GM20000 (cell line): ENCODE data around the gene SYCP2.

Experiments
- DNase-seq: peaks from one replicate; pipeline ENCODE4 v3.0.0; 2012; ENCODE audit warnings: low spot score
- TF ChIP-seq, protein P1 (sequence below): IDR thresholded peaks from 2 replicates; pipeline ENCODE4 v1.5.1; 2012; ENCODE audit warnings: mild to moderate bottlenecking, control low read depth; ENCODE audit errors: extremely low read depth, missing control alignments

Gene SYCP2, protein sequence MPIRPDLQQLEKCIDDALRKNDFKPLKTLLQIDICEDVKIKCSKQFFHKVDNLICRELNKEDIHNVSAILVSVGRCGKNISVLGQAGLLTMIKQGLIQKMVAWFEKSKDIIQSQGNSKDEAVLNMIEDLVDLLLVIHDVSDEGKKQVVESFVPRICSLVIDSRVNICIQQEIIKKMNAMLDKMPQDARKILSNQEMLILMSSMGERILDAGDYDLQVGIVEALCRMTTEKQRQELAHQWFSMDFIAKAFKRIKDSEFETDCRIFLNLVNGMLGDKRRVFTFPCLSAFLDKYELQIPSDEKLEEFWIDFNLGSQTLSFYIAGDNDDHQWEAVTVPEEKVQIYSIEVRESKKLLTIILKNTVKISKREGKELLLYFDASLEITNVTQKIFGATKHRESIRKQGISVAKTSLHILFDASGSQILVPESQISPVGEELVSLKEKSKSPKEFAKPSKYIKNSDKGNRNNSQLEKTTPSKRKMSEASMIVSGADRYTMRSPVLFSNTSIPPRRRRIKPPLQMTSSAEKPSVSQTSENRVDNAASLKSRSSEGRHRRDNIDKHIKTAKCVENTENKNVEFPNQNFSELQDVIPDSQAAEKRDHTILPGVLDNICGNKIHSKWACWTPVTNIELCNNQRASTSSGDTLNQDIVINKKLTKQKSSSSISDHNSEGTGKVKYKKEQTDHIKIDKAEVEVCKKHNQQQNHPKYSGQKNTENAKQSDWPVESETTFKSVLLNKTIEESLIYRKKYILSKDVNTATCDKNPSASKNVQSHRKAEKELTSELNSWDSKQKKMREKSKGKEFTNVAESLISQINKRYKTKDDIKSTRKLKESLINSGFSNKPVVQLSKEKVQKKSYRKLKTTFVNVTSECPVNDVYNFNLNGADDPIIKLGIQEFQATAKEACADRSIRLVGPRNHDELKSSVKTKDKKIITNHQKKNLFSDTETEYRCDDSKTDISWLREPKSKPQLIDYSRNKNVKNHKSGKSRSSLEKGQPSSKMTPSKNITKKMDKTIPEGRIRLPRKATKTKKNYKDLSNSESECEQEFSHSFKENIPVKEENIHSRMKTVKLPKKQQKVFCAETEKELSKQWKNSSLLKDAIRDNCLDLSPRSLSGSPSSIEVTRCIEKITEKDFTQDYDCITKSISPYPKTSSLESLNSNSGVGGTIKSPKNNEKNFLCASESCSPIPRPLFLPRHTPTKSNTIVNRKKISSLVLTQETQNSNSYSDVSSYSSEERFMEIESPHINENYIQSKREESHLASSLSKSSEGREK (N-terminal part only)

DNA sequence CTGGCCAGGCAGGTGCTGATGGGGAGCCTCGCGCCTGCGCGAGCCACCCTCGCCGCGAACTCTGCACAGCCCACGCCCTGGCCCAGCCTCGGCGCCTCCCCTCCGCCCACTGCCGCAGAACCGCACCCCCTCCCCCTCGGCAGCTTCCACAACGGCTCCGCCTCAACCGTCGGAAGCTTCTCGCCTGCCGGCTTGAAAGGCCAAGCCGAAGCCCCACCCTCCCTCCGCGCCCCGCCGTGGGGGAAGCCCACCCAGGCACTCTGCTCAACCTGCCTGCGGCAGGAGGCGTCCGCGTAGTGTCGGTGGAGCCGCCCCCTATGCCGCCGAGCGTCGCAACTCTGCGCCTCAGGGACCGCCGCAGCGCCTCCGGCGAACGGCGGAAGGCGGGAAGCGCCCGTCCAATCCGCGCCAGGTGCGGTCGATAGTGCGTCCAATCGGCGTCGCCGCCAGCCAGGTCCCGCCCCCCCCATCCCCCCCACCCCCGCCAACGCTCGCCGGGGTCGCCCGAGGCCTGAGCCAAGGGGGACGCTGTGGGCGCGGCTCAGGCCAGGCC lies at the start of gene SYCP2:
TSS of gene SYCP2 (minus strand) at position 342 of the 553 bp plus-strand sequence. CDS start 11,224 bp downstream, outside the sequence.
- TF ChIP-seq, protein P1, sequence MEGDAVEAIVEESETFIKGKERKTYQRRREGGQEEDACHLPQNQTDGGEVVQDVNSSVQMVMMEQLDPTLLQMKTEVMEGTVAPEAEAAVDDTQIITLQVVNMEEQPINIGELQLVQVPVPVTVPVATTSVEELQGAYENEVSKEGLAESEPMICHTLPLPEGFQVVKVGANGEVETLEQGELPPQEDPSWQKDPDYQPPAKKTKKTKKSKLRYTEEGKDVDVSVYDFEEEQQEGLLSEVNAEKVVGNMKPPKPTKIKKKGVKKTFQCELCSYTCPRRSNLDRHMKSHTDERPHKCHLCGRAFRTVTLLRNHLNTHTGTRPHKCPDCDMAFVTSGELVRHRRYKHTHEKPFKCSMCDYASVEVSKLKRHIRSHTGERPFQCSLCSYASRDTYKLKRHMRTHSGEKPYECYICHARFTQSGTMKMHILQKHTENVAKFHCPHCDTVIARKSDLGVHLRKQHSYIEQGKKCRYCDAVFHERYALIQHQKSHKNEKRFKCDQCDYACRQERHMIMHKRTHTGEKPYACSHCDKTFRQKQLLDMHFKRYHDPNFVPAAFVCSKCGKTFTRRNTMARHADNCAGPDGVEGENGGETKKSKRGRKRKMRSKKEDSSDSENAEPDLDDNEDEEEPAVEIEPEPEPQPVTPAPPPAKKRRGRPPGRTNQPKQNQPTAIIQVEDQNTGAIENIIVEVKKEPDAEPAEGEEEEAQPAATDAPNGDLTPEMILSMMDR: no peak

DNA sequence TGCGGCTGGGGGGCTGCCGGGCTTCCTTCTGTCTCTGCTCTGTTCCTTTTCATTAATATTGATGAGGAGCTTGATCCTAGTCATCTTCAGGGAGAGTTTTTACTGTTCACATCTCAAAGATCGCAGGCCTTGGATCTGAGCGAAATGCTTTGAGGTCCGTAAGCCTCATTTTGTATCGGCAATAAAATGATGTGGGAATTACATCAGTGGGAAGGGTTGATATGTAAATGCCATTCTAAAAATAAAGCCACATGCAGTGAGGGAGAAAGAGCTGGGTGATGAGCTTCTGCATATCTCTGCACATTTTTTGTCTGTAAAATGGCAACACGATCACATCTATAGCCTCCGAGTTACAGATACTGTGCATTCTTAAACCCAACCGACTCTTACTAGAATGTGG lies 49.6 kb upstream of the SYCP2 start:
- DNase-seq: no peak
- TF ChIP-seq, protein P1: no peak

More for the DNA sequence above, at the start of gene SYCP2:
- DNase-seq: peak; percentile 91

DNA sequence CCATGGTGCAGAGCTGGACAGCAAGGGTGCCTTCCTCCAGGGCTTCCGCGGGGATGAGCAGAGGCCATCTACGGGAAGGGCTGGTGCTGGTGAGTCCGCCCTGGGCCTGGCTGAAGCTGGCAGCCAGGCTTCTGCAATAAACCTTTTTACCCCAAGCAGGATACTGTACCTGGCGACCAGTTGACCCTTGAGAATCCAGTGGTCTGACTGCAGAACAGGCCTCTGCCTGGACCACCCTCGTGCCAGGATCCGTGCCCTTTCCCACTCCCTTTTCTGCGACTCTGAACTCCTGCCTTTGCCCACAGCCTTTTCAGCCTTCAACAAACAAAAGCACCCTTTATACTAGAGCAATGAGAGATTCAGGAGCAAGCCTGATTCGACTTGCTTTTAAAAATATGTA lies 43.6 kb upstream of the SYCP2 start:
- TF ChIP-seq, protein P1: no peak
- DNase-seq: no peak

DNA sequence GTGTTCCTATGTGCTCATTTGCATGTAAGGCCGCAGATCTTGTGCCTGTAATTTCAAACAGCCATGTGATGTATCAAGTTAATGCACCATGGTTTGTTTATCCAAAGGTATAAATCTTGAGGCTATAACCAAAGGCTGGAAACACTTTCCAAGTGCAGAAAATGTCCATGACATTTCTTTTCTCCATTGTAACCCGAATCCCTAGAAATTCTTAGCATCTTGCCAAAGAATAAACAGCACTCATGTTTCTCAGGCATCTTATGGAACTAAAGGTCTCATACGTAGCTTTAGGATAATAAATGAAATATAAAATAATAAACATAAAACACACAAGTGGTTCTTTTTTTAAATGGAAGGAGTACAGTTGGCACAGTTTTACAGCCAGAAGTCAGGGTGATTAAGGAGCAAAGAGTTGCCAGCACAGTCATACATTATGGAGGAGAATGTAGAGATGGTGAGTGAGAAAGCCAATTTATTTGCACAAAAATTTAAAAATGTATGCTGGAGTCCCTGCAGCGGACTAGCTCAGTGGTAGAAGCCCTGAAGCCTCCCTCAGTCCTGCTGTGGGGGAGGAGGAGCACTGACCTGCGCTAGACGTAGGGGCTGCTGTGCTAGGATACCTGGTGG lies 42.8 kb upstream of the SYCP2 start:
- no peak for DNase-seq
- TF ChIP-seq, protein P1: no peak

DNA sequence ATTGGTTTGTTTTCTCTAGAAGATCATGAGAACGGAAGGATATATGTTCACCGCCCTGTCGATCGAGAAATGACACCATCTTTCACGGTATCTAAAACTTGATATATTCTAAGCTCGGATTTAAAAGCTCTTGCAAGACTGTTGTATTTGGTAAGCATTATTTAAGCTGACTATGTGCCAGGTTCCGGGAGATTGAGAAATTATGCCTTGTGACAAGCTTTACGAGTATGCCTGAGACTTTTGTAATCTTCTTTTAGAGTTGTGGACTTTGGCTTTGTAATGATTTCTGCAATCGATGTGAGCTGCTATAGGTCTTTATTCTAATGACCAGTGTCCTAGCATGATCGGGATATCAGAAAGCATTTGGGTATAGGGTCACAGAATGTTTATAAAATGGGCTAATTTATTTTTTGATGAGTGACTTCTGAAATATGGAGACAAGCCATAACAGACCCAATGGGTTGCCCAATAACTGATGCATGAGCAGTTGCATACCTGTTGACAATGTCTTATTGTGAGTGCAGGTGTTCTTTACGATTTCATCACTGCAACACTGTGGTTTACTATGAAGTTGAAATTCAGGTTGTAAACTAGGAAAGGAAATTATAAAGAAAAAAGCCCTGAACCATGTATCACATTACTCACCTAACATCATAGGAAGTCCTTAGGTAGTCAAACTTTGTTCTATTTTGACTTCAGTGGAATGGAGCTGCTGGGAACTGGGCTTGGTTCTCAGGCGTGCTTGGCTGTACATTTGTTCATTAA lies 38.8 kb upstream of the SYCP2 start:
- no peak for DNase-seq
- TF ChIP-seq, protein P1: no peak

DNA sequence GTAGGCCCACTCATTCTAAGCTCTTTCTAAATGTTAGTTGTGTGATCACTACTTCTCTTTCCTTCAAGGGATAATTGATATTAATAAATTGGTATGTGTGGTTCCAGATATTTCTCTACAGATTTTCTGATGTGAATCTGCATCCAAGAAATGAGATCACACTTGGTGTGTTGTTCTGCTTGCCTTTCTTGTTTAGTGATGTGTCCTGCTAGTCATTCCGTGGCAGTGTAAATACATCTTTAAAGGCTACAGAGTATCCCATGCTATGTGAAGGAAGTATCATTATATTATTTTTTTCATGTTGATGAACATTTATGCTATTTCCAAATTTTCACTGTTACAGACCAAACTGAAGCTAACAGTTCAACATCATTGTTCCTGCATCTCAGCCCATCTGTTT lies 38.0 kb upstream of the SYCP2 start:
- DNase-seq: no peak
- TF ChIP-seq, protein P1: no peak
